Raji (cell line): ENCODE data around the gene ALDH3A1.

Source experiments
- POLR2A ChIP-seq: IDR thresholded peaks from 2 replicates; pipeline ENCODE4 v1.6.1; 2011; ENCODE audit warnings: low read depth, low read length, control low read depth; ENCODE audit not compliant: insufficient read depth

ALDH3A1 gene

GRCh38 chr17:19747829-19748806, at the start of gene ALDH3A1:
Gene ALDH3A1 (minus strand): TSS chr17:19748298. CDS start chr17:19745129, 3,169 bp downstream.
- no peak for TF ChIP-seq POLR2A

- TF ChIP-seq POLR2A, result no peak
These were observed 48.4 kb upstream of the ALDH3A1 start for GRCh38 chr17:19796457-19796856.

- TF ChIP-seq POLR2A, result no peak
These were observed 43.9 kb upstream of the ALDH3A1 start for GRCh38 chr17:19791918-19792550.

GRCh38 chr17:19787733-19788357, 39.7 kb upstream of the ALDH3A1 start:
- no peak for TF ChIP-seq POLR2A

- TF ChIP-seq POLR2A, result no peak
These were observed 37.8 kb upstream of the ALDH3A1 start for GRCh38 chr17:19785854-19786253.

GRCh38 chr17:19781488-19782458, 33.7 kb upstream of the ALDH3A1 start:
- TF ChIP-seq POLR2A, result no peak

GRCh38 chr17:19780846-19781245, 32.7 kb upstream of the ALDH3A1 start:
- TF ChIP-seq POLR2A, result no peak

GRCh38 chr17:19773534-19773933, 25.4 kb upstream of the ALDH3A1 start:
- TF ChIP-seq POLR2A, result no peak

- no peak for TF ChIP-seq POLR2A
These were observed 24.0 kb upstream of the ALDH3A1 start for GRCh38 chr17:19771971-19772630.

- TF ChIP-seq POLR2A, result no peak
These were observed 23.1 kb upstream of the ALDH3A1 start for GRCh38 chr17:19770985-19771735.

- no peak for TF ChIP-seq POLR2A
These were observed 22.0 kb upstream of the ALDH3A1 start for GRCh38 chr17:19769946-19770652.

GRCh38 chr17:19768046-19768782, 20.1 kb upstream of the ALDH3A1 start:
- no peak for TF ChIP-seq POLR2A
